CD4-positive, alpha-beta T cell treated with Interleukin-17A for 1 hour (primary cell): ENCODE results near the gene BARX1.

ENCODE experiments used
- DNase-seq: peaks from one replicate; pipeline ENCODE4 v3.0.0-alpha.2; 2020

Gene BARX1

DNA sequence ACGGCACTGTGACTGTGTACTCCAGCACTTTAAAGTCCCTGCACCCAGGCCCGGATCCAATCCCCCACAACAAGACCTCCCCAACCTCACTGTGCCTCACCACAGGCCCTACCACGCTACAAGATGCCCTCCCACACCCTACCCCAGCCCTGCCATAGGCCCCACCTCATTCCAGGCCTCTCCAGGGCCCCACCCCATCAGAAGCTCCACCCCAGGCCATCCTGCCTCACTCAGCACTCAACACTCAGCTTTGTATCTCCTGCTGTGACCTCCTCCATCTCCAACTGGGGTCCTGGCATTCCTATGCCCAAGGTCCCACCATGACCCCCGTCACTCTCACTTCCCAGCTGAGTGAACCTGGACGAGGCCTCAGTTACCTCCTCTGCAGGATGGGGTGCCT, 38.8 kb downstream of the BARX1 start:
- no peak for DNase-seq

DNA sequence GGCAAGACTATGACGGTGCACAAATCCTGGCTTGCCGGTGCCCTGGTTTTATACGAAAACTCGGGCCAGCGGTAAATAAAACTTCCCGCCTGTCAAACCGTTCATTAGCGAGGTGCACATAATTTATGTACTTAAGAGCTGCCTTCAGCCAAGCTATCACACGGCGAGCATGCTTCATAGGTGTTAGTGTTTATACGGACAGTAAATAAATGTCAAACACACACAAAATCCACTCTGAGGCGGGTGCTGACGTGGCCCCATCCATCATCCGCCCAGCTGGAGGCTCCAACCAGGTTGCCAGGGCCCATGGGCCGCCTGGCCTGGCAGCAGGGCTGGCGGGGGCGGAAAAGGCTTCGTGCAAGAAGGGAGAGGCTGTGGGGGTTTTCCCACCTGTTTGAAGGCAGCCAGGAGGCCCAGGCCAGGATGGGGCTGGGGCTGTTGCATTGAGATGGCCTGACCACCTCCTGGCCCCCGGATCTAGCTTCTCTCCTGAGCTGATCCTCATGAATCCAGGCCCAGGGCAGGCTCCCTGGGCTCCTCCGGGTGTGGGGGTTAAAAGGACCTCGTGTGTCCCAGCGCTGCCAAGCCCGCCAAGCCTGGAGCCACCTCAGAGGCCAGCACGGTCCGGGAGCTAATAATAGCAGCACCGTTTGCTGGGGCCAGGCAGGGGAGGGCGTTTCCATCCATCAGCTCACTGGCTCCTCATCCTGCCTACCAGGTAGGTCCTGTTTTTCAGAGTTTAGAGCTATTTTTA, 43.2 kb downstream of the BARX1 start:
- DNase-seq, result no peak

DNA sequence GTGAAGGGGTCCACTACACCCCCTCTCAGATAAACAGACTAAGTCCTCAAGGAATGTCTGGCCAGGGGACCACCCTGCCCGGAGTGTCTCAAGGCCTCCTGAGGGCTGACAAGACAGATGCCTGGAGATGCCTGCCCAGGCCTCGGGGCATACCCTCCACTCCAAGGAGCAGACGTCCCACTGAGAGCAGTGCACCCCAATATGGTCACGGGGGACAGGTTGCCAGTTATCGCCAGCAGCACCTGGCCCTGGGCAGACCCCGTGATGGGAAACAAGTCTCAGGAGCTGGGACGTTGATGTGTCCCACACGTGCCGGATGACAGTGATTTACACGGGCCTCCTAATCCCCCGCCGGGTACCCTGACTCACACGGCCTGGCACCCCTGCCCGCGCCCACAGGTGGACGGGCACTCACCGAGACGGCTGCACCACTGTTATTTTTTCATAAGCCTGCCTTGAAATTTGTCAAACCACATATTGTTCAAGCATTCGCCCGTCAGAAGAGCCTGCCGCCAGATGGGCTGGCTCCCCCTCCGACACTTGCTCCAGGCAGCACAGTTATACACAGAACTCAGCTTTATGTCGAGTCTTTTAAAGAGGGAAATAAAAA, 43.9 kb downstream of the BARX1 start:
- DNase-seq, result no peak

DNA sequence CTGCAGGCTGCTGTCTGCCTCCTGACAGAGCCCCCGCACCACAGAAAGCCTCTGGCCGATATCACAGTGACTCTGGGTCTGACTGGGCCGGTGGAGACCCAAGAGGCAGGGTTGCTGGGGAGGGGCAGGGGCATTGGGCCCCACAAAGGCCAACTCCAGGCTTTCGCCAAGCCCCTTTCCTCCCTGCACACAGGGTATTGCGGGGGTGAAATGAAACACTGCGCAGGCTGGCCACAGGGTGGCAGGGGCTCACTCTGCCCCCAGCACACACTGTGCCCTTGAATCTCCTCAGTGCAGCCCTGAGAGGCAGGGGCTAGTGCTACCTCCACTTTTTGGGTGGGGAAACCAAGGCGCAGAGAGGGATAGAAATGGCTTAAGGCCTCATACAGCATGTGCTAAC, 44.6 kb downstream of the BARX1 start:
- DNase-seq, result no peak

DNA sequence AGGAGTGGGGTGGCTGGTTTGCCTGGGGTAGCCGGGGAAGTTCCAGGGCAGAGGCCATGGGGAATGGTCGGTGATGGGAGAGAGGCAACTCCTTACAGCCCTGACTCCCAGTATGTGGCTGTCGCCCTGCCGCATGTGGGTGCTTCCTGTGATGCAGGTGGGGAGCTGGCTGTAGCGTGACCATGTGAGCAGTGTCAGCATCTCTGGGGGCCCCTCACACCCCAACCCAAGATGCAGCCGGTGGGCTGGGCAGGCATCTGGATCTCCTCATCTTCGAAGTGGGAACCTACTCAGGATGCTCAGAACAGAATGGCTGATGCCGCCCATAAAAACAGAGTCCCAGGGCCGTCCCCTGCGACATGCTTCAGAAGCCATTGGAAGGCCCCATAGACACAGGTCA, 45.0 kb downstream of the BARX1 start:
- no peak for DNase-seq

DNA sequence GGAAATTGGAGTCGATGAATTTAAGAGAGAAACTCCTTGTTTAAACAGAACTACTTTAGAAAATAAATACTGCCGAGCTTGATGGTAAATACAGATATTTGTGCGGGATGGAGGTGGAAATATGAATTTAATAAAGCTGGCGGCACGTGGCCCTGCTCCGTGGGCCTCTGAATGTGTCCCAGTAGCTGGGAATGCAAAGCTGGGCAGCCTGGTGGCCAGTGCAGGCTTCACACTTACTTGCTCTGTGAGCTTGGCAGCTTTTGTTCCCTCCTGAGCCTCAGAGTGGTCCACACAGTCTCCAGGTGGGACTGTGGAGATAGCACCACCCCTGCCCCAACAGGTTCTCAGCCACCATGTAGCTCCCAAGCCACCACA, 45.9 kb downstream of the BARX1 start:
- DNase-seq, result no peak

DNA sequence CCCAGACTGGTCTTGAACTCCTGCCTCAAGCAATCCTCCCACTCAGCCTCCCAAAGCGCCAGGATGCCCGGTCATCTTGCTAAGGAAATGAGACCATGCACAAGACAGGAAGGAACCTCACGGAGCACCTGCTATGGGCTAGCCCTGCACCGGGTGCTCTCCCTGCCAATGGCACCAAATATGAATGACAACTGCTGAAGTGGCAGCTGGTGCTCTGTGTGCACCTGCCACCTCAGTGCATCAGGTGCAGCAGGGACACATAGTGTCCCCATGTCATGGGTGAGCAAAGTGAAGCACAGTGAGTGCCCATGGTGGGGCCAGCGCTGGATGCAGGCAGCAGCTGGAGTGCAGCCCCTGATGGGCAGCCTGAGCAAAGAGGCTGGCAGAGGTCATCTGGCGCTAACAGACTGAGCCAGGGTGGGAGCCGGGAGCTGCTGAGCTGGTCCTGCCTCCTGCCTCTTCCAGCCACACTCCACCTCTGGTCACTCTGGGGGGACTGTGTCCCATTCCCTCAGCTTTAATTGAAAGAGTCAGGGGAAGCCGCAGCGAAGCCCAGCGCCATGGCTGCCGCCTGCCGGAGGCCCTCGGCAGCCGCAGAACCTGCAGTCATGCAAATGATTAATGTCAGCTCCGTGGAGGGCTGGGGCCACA, 46.4 kb downstream of the BARX1 start:
- no peak for DNase-seq

DNA sequence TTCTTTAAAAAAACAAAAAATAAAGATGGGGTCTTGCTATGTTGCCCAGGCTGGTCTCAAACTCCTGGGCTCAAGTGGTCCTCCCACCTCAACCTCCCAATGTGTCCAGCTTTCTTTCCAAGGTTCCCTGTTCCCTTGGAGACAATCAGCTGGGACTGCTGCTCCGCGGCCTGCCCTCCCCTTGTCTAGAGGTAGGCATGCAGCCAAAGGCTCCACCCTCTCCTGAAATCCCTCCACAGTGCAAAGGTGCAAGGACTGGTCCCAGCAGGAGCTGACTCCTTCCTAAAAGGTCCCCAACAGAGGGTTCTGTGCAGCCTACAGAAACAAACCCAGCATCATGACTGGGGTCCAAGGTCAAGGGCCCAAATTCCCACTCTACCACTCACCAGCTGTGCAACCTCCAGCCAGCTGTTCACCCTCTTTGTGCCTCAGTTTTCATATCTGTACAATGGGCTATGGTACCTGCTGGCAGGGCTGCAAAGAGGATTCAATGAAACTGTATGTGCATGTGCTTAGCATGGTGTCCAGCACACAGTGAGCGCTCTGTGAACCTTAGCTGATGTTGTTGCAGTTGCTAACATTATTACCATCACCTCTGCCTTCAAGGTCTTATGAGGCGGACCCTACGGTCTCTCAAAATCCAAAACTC, 47.5 kb downstream of the BARX1 start:
- no peak for DNase-seq

DNA sequence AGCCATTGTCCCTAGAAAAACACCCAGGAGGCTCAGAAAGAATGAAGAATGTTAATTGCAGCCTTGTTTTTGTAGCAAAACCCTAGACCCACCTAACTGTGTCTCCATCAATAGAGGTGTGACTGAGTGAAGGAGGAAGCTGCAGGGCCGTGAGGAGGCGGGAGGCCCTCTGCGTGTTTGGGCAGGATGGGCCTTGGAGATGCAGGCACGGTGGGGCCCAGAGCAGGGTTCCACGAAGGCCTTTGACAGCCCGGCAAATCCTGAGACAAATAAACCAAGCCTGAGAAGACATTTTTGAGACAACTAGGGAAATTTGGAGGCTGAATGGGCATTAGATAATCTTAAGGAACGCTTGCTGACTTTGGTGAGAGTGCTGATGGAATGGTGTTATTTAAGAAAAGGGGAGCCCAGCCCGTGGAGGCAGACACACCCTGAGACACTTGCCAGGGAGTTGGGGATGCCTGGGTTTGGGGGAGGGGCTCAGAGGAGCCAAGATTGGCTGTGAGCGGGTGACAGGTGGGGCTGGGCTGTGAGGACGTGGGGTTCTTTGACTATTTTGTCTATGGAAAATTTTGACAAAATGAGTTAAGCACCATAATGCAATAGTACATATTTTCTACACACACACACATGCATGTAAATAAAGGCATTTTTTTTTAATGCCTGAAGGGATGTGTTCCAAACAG, 48.8 kb downstream of the BARX1 start:
- DNase-seq, result no peak

DNA sequence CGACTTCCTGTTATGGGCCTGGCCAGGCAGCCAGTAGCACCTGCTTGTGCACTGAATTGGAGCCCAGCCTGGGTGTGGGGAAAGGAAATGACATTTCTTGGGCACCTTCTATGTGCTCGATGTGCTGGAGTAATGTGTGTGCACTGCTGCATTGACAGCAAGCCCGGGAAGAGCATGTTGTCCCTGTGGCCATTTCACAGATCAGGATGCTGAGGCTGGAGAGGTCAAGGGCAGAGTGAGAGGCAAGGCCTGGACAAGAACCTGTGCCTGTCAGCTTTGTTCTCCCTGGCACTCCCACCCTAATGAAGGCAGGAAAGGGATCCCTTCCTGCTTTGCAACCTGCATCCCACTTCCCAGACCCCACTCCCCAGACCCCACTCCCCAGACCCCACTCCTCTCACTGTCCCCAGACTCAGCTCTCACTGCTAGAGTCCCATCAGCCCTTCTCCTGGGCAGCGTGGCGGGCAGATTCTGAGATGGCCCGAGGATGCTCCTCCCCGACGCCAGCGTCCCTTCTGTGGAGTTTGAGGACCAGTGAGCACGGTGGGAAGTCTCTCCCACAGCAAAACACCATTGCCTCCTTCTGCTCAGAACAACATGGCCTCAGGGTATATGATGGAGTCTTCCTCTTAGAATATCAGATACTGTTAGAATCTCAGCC, 49.6 kb downstream of the BARX1 start:
- no peak for DNase-seq

DNA sequence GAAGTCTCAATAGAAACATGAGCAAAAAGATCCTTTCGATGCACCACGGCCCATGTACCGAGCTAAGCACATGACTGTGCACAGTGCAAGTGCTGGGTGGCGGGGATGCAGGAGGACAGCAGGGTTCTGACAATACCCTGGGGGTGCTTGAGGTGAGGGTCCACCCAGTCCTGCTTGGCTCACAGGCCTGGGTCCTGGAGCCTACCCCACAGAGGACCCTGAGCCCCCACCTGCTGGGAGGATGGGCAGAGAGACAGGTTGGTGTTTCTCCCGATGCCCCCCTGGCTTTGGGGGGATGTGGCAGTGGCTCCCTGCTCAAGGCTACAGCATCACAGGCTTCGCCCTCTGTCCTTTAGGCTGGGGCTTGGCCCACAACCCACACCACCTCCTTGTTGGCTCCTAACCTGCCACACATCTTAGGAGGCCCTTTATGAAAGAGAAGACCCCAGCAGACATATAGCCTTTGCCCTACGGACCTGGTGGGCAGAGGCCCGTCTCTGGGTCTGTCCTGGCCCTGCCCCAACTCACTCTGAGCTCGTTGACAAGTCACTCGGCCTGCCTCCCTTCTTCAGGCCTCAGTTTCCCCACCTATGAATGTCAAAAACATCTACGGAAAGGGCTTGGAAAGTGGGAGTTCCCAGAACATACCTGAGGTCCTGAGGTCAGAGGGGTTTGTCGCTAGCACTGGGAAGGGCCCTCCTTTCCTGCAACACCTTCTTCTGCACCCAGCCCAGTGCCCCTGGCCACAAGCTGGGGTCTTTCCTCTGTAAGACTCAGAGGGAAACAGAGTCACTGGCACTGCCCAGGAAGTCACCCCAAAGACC, 50.3 kb downstream of the BARX1 start:
- DNase-seq, result no peak

DNA sequence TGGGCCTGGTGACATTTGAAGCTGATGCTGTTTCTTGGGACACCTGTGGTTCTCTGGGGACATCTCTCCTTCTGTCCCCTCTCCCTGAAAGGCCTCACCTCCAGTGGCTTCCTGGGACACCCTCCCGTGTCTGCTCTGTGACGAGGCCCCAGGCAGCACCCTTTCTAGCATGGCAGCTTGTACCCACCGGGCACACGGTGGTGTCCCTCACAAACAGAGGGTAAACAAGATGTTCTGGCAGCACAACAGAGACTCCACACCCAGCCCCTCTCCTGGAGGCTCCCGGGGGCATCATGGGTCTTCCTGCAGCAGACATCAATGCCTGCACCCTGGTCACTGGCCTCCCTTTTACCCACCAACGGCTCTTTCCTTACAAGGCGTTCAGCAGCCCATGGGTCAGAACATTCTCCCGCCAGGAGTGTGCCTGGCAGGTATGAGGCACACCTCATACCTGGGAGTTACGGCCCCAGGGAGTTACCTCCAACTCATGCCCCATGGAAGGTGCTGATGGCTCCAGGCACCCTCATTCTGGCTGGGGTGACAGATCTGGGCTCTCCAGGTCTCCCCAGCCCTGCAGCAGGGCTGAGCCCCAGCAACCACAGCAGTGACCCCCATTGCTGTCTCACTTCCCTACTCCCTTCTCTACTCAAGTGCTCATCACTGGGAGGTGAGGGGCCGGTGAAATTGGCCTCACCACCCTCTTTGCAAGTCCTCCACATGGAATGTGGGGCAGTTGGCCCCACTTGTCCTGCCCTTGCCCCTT, 51.1 kb downstream of the BARX1 start:
- no peak for DNase-seq

DNA sequence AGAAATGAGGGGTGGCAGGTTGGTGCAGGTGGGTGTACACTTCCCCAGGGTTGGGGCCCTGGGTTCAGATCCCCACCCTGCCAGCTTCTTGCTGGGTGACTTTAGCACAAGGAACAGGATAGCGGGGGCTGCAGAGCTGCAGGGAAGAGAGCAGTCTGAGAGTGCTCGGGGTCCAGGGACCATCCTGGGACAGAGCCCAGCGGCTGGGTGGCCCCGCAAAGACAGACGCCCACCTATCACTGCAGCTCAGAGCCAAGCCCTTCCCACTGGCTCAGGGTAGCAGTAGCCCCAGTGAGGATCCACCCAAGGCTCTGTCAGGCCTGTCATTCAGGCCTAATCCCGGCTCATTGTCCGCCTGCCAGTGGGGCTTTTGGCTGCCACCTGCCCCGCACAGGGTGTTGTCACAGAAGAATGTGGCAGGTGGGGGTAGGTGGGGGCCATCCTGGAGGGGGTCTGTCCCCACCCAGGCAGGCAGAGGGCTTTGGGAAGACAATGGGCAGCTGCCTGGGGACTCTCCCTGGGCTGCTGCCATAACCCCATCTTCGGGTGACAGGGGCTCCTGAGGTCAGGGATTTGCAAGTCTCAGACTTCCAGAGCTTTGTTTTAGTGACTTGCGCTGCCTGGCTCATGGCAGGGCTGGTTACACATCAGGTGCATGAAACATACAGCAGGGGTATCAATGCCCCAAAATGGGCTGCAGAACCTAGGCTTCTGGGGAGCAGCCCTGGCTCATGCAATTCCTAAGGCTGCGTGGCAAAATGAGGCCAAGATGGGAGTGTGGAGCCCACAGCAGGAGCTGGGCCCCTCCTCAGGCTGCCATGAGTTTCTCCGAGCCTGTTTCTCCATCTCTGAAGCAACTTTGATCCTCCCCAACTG, 52.1 kb downstream of the BARX1 start:
- DNase-seq, result no peak

DNA sequence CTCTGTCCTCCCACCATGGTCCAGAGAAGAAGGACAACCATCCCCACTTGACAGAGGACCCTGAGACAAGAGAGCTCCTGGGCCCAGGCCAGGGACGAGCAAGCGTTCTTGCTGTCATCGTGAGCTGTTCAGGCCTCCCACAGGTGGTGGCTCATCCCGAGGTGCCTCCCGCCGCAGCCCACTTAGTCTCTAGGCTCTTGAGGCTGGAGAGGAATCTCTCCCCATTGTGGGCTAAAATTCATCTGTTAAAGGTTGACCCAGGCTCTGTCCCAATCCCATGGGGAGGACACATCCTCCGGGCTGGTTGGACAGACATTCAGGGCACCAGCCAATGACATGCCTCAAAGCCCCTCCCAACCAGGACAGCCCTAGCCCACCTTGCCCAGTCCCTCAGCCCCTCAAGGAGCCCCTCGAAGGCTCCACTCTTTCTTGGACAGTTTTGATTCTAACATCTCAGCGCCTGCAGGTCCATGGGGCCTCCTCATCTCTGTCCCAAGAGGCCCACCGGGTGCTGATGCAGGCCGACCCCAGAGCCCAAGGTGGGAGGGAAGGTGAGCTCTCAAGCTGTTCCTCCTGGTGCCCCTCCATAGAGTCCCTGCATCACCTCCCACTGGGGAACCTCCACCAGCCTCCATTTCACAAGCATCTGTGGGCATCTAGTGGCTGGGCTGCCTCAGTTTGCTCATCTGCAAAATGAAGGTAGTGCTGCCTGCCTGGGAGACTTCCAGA, 52.9 kb downstream of the BARX1 start:
- DNase-seq, result no peak
